ENCODE results near the gene PNMA1.

- TF ChIP-seq CTCF (IDR thresholded peaks at IDR 0.05), result no peak
- no peak for TF ChIP-seq POLR2A (IDR thresholded peaks at IDR 0.05)
Observed at GRCh38 chr14:73743431-73743931, 29.3 kb upstream of the PNMA1 start.

Data from heart left ventricle (tissue), 13 donors.